ENCODE data around the gene STAT3.

- TF ChIP-seq CTCF (conservative IDR thresholded peaks at IDR 0.05; ENCODE audit: low read depth, low read length): no peak
- TF ChIP-seq EZH2 (IDR thresholded peaks at IDR 0.05; ENCODE audit: borderline replicate concordance, low read depth, low read length, poor library complexity, severe bottlenecking): no peak
Measured at GRCh38 chr17:42411905-42412679, 23.9 kb upstream of the STAT3 start.

Measured in A673 (cell line).